Lower leg skin (tissue), 3 donors: ENCODE measurements around the gene SLC39A7.

ENCODE experiments used
- CTCF ChIP-seq, 3 donors: fragments of 450-650 bp; IDR thresholded peaks; one replicate each; pipeline ENCODE4 v1.5.1; 2016; ENCODE audit warnings: antibody characterized with exemption in 3 of 3, mild to moderate bottlenecking in 3 of 3, moderate library complexity in 2 of 3
- POLR2A ChIP-seq, 2 donors: fragments of 450-650 bp; IDR thresholded peaks; one replicate each; pipeline ENCODE4 v1.6.1; 2016 to 2017; ENCODE audit warnings: antibody characterized with exemption in 2 of 2, mild to moderate bottlenecking in 1 of 2, moderate library complexity in 1 of 2

- no peak for TF ChIP-seq POLR2A (IDR thresholded peaks at IDR 0.05)
- no peak for TF ChIP-seq CTCF (IDR thresholded peaks at IDR 0.05)
Observed at GRCh38 chr6:33205191-33206026, 4.7 kb downstream of the SLC39A7 start.
